Fibroblast of skin of right quadriceps (primary cell): ENCODE data around the gene MBD5.

Experiments
- DNase-seq: peaks from one replicate; pipeline ENCODE4 v3.0.0-alpha.2; 2013

Gene MBD5

DNA sequence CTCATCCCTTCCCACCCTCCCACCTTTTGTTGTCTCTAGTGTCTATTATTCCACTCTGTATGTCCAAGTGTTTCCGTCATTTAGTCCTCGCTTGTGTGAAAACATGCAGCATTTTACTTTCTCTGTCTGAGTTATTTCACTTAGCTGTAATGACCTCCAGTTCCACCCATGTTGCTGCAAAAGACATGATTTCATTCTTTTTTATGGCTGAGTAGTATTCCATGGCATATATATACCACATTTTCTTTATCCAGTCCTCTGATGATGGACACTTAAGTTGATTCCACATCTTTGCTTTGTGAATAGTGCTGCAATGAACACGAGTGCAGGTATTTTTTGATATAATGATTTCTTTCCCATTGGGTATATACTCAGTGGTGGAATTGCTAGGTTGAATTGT lies 296.7 kb downstream of the MBD5 start:
- DNase-seq, result no peak

GRCh38 chr2:148338541-148338940 lies 317.6 kb downstream of the MBD5 start:
- DNase-seq, result peak; percentile 67

DNA sequence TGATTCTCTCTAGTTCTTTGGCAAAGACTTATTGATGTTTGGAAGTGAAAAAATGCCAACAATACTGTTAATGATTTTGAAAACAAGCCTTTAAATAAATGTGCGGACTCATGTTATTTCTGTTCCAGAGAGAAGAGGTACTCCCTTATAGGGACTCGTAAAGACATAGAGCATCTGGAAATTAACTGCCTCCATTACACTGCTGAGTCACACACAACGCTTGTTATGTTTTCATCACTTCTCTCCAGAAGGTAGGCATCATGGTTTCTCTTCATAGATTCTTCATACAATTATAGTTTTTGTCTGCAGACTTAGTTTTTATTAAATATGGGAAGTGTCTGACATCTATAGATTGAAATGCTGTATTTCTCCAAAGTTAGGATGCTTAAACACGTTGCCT lies 321.2 kb downstream of the MBD5 start:
- peak; percentile 42 for DNase-seq

DNA sequence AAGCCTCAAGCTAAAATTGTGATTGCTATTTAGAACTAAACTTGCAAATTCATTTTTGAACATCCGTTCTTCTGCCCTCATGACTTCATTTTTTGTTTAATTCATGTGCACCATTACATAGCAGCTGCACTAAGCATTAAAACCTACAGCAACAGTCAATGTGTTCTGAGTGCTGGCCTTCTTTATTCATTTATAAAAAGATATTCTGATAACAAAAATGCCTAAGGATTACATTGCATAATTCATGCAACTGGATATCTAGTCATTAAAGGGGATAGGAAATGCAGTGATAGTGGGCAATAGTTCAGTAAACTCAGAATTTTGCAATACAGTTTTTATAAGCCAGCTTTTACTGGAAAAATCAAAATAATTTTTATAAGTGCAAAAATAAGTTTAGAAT lies 329.3 kb downstream of the MBD5 start:
- no peak for DNase-seq

GRCh38 chr2:148351437-148352143 lies 330.7 kb downstream of the MBD5 start:
- no peak for DNase-seq

DNA sequence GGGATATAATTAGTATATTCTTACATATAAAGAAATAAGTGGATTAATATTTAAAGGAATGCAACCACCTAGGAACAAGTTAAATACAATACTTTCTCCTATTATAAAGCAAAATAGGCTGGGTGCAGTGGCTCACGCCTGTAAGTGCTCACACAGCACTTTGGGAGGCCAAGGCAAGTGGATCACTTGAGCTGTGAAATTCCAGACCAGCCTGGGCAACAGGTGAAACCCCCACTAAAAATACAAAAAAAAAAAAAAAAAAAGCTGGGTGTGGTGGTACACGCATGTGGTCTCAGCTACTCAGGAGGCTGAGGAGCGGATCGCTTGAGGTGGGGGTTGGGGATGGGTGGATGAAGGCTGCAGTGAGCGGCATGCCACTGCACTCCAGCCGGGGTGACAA lies 337.5 kb downstream of the MBD5 start:
- DNase-seq, result no peak

DNA sequence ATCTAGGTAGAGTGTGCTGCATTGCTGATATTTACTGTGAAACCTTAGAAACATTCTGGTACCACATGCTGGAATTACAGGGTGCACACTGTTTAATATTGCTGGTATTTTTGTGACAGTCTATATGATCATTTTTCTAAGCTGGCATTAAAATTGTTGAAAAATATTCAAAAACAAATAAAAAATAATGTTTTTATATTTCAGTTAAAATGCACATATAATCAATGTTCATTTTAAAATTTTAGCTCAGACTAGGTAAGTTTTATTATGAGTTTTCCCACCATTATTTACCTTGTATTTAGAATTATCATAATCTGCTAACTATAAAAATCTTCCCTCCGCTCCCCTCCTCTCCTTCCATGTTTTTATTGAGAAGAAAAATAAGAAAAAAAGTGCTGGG lies 339.8 kb downstream of the MBD5 start:
- no peak for DNase-seq

DNA sequence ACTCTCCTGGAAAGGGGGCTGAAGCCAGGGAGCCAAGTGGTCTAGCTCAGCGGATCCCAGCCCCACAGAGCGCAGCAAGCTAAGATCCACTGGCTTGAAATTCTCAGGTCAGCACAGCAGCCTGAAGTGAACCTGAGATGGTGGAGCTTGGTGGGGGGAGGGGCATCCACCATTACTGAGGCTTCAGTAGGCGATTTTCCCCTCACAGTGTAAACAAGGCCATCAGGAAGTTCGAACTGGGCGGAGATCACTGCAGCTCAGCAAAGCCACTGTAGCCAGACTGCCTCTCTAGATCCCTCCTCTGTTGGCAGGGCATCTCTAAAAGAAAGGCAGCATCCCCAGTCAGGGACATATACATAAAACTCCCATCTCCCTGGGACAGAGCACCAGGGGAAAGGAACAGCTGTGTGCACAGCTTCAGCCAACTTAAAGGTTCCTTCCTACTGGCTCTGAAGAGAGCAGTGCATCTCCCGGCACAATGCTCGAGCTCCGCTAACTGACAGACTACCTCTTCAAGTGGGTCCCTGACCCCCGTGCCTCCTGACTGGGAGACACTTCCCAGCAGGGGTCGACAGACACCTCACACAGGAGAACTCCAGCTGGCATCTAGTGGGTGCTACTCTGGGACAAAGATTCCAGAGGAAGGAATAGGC lies 341.4 kb downstream of the MBD5 start:
- no peak for DNase-seq

DNA sequence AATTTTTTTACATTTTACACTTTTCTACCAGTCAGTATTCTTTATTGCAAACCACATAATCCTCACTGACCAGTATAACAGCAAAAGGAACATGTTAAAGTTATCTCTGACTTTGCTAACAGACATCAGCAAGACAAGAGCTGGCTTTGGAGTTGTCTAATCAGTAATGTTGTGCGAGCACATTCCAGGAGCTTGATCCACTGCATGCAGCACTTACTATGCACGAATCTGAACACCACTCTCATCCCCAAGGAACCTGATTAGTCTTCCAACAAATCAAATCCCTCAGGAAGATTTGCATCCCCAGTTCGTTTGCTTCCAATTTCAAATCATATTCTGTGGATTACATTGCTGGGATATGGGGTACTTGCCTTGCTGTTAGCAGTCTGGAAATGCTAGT lies 354.3 kb downstream of the MBD5 start:
- no peak for DNase-seq

GRCh38 chr2:148391324-148391723 lies 370.4 kb downstream of the MBD5 start:
- peak; percentile 45 for DNase-seq

DNA sequence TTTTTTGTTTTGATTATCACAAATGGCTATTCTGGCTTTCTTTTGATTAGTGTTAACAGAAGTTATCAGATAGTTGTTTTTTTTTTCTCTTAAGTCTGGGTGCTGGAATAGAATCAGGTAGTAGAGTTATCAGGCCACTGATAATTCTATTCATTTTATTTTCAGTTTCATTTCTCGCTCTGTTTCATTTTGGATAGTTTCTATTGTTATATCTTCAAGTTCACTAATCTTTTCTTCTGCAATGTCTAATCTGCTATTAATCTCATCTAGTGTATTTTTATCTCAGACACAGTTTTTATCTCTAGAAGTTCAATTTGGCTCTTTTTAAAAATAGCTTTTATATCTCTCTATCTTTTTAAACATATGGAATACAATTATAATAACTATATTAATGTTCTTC lies 381.9 kb downstream of the MBD5 start:
- DNase-seq, result no peak

DNA sequence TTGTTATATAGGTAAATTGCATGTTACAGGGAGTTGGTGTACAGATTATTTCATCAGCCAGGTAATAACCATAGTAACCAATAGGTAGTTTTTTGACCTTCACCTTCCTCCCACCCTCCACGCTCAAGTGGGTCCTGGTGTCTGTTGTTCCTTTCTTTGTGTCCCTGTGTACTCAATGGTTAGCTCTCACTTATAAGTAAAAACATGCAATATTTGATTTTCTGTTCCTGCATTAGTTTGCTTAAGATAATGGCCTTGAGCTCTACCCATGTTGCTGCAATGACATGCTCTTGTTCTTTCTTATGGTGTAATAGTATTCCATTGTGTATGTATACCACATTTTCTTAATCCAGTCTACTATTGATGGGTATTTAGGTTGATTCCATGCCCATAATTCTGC lies 390.0 kb downstream of the MBD5 start:
- DNase-seq, result no peak

DNA sequence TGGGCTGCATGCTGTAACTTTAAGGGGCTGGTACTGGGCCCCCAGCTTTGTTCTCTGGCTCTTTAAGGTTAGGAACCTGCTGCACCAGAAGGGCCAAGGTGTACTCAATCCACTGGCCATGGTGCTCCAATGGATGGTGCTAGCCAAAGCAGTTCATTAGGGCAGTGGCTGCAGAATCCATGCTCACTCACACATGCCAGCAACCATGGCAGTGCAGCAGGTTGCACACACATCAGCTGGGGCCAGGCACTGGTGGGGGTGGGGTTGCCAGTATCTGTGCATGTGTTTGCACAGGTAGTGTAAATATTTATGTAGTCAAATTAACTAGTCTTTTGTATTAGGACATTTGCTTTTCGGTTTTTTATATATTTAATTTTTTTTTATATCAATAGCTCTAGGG lies 395.4 kb downstream of the MBD5 start:
- DNase-seq, result no peak

- DNase-seq, result no peak
These were observed 409.2 kb downstream of the MBD5 start for GRCh38 chr2:148430101-148430500.

DNA sequence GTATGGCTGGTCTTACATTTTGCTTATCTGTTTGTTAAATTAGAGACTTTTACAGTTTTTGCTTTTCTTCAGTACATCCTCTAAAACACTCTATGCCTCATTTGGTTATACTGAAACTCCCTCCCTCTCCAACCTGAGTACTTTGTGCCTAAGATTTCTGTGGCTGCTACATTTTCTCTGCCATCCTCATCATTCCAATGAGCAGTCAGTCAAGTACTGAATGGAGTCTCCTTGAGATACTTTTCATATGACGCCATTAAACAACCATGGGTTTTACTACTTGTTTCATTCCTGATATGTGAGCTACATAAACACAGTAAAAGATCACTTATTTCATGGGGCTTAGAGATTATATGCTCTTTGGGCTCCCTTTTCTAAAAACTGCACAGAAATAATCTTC lies 427.0 kb downstream of the MBD5 start:
- no peak for DNase-seq

DNA sequence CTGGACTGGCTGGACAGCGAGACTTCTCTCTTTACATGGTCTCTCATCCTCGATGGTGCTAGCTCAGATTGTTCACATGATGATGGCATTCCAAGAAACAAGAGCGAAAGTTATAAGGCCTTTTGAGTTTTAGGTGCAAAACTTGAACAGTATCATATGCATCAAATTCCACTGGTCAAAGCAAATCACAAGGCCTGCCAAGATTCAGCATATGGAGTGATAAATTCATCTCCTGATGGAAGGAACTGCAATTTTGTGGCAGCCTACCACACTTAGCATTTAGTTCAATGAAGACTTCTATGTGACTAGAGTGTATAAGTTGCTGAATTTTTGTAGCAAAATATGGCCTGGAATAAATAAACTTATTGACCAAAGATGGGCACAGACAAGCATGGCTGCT lies 429.6 kb downstream of the MBD5 start:
- DNase-seq, result no peak

DNA sequence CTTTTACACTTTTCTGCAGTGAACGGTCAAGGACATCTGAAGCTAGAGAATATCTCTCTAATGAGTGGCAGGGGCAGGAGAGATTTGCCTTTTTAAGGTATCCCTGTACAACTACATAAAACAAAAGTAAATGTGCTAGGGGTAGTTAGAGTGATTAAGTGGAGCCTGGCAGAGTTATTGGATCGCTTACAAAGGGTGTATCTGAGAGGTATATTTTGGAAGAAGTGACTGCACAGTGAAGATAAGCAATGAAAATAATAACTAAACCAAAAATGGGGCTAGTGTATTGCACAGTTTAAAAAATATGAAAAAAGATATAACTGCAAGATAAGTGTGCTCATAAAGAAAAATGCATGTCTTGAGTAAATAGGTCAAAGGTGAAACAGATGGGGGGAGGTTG lies 430.2 kb downstream of the MBD5 start:
- DNase-seq, result no peak

GRCh38 chr2:148455791-148456190 lies 434.9 kb downstream of the MBD5 start:
- peak; percentile 1 for DNase-seq

DNA sequence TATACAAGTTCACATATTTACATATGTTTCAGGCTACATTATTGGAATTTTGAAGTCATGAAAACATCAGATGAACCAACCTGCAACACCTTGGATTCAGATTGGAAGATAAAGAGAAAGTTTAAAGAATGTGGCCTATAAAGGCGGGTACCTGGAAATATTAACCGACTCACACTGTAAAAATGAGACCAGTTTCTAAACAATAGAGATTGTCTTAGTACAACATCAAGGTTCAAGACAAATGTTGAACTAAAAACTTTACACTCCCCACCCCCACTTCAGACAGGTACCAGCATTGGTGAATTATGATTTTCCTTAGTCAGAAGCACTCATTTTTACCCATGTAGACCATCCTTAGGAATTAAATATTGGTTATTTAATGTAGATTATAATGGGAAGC lies 437.3 kb downstream of the MBD5 start:
- DNase-seq, result no peak

GRCh38 chr2:148459377-148459778 lies 438.5 kb downstream of the MBD5 start:
- peak; percentile 56 for DNase-seq

- DNase-seq, result no peak
These were observed 441.0 kb downstream of the MBD5 start for GRCh38 chr2:148461876-148462275.

DNA sequence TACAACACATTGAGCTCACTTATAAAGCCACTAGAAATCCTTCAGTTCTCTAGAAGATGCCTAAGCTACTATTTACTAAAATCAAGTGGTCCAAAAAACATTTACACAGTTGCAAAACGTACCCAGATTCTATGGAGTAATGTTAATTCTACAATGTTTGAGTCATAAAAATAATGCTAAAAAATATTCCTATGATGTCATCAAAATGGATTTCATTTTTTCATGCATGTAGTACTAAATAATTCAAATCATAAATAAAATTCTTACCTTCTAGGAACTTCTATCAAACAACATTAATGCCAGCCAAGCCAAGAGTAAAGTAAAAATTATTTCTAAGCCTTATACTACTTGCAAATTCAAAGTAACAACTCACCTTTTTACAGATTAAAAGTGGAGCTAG lies 454.7 kb downstream of the MBD5 start:
- no peak for DNase-seq

GRCh38 chr2:148479398-148479797 lies 458.5 kb downstream of the MBD5 start:
- DNase-seq, result no peak

- peak; percentile 4 for DNase-seq
These were observed 462.8 kb downstream of the MBD5 start for GRCh38 chr2:148483665-148484064.

DNA sequence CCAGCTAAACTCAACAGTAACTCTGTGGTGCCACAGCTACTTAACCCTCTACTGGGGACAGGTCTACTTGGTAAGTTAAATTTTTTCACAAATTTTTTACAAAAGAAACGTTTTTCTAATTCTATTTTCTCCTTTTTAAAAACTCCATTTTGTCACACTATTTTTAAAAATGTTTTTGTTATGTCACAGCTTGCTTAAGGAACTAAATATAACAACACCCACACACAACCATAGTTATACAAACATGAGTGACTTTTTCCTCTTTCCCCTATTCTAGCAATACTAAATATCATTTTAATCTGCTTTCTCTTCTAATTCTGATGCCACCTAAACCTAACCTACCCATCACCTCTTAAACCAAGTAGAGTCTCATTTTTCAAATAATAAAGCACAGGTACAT lies 463.2 kb downstream of the MBD5 start:
- no peak for DNase-seq
